ENCODE data around the gene SHC3. TPM values are rescaled to one million over a fixed set of nuclear protein-coding genes. Genes with fewer than 3 reads are reported as not detected.

The SHC3 gene
- total and polyA plus RNA-seq, 9 of the 15 experiments (the other 6 are each of a cell fraction or from before 2014, with no cell fraction given): not detected

DNA sequence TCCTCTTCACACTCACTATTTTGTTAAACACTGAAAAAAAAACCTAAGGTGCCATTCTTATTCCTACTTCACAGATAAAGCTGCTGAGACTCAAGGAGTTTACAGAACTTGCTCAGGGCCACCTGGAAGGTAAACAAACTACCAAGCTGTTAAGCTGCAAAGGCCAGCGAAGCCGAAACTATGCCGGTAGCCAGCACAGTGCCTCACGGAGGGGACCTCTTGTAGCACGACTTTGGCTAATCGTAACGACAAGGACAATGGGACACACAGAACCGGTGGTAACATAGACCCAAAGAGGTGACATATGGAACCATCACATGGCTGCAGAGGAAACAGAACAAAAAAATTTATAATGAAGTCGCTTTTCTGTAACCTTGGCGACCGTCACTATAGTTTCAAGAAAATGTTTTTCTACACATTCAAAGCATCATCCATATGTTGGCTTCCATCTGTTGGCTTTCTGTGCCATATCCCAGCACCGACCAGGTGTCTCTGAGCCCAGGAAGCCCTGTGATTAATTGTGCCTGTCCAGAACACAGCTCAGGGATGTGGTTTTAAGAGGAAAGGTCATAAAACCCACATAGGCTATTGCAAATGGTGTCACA, 127.1 kb downstream of the SHC3 start:
- Histone ChIP-seq H3K4me3 (no peak overlapping the region), H3K4me1 (replicated peaks in 1 of 2; ENCODE audit: control insufficient read depth in 2 of 2, insufficient read depth in 2 of 2, low read length in 2 of 2) (peaks cover 0 to 6% of the 10 kb centered on the region in 2 experiments; a peak in 3 of 5 replicates), H3K36me3 (ENCODE audit: control insufficient read depth, insufficient read depth, low read length) (no peaks in the 10 kb centered on the region), H3K27ac (ENCODE audit: extremely low read depth, low read depth, low read length) (no peak overlapping the region), H3K27me3 (ENCODE audit: control insufficient read depth in 2 of 2, insufficient read depth in 2 of 2, low read length in 2 of 2) (peaks cover 0 to under 1% of the 10 kb centered on the region in 2 experiments; a peak in 1 of 5 replicates), H3K9me3 (replicated peaks; ENCODE audit: control insufficient read depth, insufficient read depth, low read depth, low read length) (no peaks in the 10 kb centered on the region), H3K9me1 (ENCODE audit: control insufficient read depth, insufficient read depth, low read length) (no peaks in the 10 kb centered on the region), H4K20me1 (replicated peaks; ENCODE audit: control insufficient read depth, insufficient read depth, low read length) (no peaks in the 10 kb centered on the region), H3K9ac (ENCODE audit: insufficient read depth in 1 of 2, low read depth in 2 of 2, low read length in 2 of 2) (no peak overlapping the region), H2AFZ (ENCODE audit: low read depth, low read length) (no peak overlapping the region), H3K4me2 (ENCODE audit: insufficient read depth, low read length) (no peak overlapping the region), H3K79me2 (ENCODE audit: control insufficient read depth, insufficient read depth, low read length) (no peaks in the 10 kb centered on the region)
- ATAC-seq (no peak), DNase-seq (ENCODE audit: extremely low read depth in 1 of 4, low spot score in 3 of 4) (no peak), FAIRE-seq (no peak)
- intact Hi-C loops (cut with micrococcal nuclease) (no loop called here), in situ Hi-C loops (cut with MboI) (no loop called here)
- no TSS peak for BruUV-seq (replicated peaks)
- TF ChIP-seq XRCC4 (IDR thresholded peaks at IDR 0.05; ENCODE audit: extremely low read depth, insufficient read depth, insufficient read length) (no peak), RFX1 (IDR thresholded peaks at IDR 0.05) (peak; percentile 42)
- POLR2A ChIA-PET: interaction anchor here (0.8 kb wide), 1 partner anchor 23 kb away, joined by 3 read pairs; no protein-coding TSS in a partner anchor
- WGBS (ENCODE audit: insufficient coverage, low coverage, missing lambda C conversion rate): 46% methylated on average over 10 of the region's 12 CpGs
- CTCF ChIA-PET (ENCODE audit: low intra/inter-chr PET ratio): no interaction called here

DNA sequence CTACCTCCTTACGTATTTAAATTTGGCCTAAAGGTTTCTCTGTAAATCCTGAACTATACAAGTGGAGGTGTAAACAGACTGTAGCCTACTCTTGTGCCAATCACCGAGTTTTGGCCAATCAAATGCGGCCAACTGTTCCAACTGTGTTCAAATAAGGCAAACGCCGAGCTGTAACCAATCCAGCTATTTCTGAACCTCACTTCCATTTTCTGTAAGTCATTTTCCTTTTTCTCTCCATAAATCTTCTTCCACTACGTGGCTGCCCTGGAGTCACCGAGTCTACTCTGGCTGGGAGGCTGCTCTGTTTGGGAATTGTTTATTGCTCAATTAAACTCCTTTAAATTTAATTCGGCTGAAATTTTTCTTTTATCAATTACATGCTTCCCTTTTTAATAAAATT, 129.0 kb downstream of the SHC3 start:
- POLR2A ChIA-PET: no interaction called here
- WGBS (ENCODE audit: insufficient coverage, low coverage, missing lambda C conversion rate): 13% methylated on average over 8 of the region's 8 CpGs
- FAIRE-seq: no peak
- Histone ChIP-seq H3K79me2 (ENCODE audit: control insufficient read depth, insufficient read depth, low read length) (no peaks in the 10 kb centered on the region), H3K27ac (ENCODE audit: extremely low read depth, low read depth, low read length) (no peak overlapping the region), H4K20me1 (replicated peaks; ENCODE audit: control insufficient read depth, insufficient read depth, low read length) (no peaks in the 10 kb centered on the region), H3K36me3 (ENCODE audit: control insufficient read depth, insufficient read depth, low read length) (no peaks in the 10 kb centered on the region), H3K4me1 (replicated peaks in 1 of 2; ENCODE audit: control insufficient read depth in 2 of 2, insufficient read depth in 2 of 2, low read length in 2 of 2) (peaks cover 0 to 6% of the 10 kb centered on the region in 2 experiments; a peak in 3 of 5 replicates), H2AFZ (ENCODE audit: low read depth, low read length) (peak overlapping the region; percentile 45; the same call in 1 of the 2 replicates), H3K27me3 (ENCODE audit: control insufficient read depth in 2 of 2, insufficient read depth in 2 of 2, low read length in 2 of 2) (peaks cover 0 to 5% of the 10 kb centered on the region in 2 experiments; a peak in 1 of 5 replicates), H3K4me2 (ENCODE audit: insufficient read depth, low read length) (no peak overlapping the region), H3K9me1 (ENCODE audit: control insufficient read depth, insufficient read depth, low read length) (no peaks in the 10 kb centered on the region), H3K9ac (ENCODE audit: insufficient read depth in 1 of 2, low read depth in 2 of 2, low read length in 2 of 2) (no peak overlapping the region), H3K9me3 (replicated peaks; ENCODE audit: control insufficient read depth, insufficient read depth, low read depth, low read length) (no peaks in the 10 kb centered on the region), H3K4me3 (no peak overlapping the region)
- intact Hi-C loops (cut with micrococcal nuclease): no loop called here
- in situ Hi-C loops (cut with MboI): no loop called here
- CTCF ChIA-PET (ENCODE audit: low intra/inter-chr PET ratio): no interaction called here
- BruUV-seq (replicated peaks): no TSS peak
- no peak for DNase-seq (ENCODE audit: extremely low read depth in 1 of 4, low spot score in 3 of 4)
- no peak for ATAC-seq
- TF ChIP-seq SIN3A (IDR thresholded peaks at IDR 0.05; ENCODE audit: borderline replicate concordance in 2 of 2, control insufficient read depth in 1 of 2, low read depth in 2 of 2, low read length in 2 of 2) (no peak), SAP30 (IDR thresholded peaks at IDR 0.05; ENCODE audit: borderline replicate concordance, insufficient read depth, low read depth, low read length, poor library complexity, severe bottlenecking) (no peak), NCOA1 (IDR thresholded peaks at IDR 0.05; ENCODE audit: low read depth) (no peak), BRD9 (IDR thresholded peaks at IDR 0.05; ENCODE audit: low read depth, partially characterized antibody) (no peak)
- TF ChIP-seq, protein P1, sequence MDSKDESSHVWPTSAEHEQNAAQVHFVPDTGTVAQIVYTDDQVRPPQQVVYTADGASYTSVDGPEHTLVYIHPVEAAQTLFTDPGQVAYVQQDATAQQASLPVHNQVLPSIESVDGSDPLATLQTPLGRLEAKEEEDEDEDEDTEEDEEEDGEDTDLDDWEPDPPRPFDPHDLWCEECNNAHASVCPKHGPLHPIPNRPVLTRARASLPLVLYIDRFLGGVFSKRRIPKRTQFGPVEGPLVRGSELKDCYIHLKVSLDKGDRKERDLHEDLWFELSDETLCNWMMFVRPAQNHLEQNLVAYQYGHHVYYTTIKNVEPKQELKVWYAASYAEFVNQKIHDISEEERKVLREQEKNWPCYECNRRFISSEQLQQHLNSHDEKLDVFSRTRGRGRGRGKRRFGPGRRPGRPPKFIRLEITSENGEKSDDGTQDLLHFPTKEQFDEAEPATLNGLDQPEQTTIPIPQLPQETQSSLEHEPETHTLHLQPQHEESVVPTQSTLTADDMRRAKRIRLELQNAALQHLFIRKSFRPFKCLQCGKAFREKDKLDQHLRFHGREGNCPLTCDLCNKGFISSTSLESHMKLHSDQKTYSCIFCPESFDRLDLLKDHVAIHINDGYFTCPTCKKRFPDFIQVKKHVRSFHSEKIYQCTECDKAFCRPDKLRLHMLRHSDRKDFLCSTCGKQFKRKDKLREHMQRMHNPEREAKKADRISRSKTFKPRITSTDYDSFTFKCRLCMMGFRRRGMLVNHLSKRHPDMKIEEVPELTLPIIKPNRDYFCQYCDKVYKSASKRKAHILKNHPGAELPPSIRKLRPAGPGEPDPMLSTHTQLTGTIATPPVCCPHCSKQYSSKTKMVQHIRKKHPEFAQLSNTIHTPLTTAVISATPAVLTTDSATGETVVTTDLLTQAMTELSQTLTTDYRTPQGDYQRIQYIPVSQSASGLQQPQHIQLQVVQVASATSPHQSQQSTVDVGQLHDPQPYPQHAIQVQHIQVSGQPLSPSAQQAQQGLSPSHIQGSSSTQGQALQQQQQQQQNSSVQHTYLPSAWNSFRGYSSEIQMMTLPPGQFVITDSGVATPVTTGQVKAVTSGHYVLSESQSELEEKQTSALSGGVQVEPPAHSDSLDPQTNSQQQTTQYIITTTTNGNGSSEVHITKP (IDR thresholded peaks at IDR 0.05; ENCODE audit: partially characterized antibody): no peak
- TF ChIP-seq, protein P2, sequence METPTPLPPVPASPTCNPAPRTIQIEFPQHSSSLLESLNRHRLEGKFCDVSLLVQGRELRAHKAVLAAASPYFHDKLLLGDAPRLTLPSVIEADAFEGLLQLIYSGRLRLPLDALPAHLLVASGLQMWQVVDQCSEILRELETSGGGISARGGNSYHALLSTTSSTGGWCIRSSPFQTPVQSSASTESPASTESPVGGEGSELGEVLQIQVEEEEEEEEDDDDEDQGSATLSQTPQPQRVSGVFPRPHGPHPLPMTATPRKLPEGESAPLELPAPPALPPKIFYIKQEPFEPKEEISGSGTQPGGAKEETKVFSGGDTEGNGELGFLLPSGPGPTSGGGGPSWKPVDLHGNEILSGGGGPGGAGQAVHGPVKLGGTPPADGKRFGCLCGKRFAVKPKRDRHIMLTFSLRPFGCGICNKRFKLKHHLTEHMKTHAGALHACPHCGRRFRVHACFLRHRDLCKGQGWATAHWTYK (CRISPR knock-in tag; IDR thresholded peaks at IDR 0.05): no peak
- TF ChIP-seq, protein P3, sequence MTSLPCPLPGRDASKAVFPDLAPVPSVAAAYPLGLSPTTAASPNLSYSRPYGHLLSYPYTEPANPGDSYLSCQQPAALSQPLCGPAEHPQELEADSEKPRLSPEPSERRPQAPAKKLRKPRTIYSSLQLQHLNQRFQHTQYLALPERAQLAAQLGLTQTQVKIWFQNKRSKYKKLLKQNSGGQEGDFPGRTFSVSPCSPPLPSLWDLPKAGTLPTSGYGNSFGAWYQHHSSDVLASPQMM (CRISPR knock-in tag; IDR thresholded peaks at IDR 0.05): no peak
